ENCODE data around the gene FGD3. TPM values are rescaled to one million over a fixed set of nuclear protein-coding genes. Genes with fewer than 3 reads are reported as not detected.
A peak's percentile ranks its signal among the peaks of the same experiment; 100 is the strongest.

The FGD3 gene
- total and polyA plus RNA-seq, 2 experiments from 2014 or later: not detected

DNA sequence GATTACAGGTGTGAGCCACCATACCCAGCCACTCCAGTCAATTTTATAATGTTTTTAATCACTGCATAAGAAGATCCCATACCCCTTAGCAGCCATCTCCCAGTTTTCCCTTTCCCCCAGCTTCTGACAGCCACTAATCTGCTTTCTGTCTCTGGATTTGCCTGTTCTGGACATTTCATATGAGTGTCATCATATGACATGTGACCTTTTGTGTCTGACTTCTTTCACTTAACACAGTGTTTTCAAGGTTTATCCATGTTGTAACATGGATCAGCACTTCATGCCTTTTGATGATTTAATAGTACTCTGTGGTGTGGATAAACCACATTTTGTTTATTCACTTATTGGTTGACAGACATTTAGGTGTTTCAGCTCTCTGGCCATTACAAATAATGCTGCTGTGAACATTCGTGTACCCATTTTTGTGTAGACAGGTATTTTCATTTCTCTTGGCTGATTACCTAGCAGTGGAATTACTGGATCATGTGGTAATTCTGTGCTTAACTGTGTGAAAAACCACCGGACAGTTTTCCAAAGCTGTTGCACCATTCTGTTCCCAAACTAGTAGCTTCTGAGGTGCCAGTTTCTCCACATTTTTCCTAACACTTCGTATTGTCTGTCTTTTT lies 119.8 kb downstream of the FGD3 start:
- DNase-seq: no peak
- no peak overlapping the region for H3K4me3 ChIP-seq
- H3K27ac ChIP-seq: no peak overlapping the region
- TF ChIP-seq EZH2phosphoT487 (IDR thresholded peaks at IDR 0.05; ENCODE audit: insufficient read depth, low read depth) (no peak), EZH2 (IDR thresholded peaks at IDR 0.05; ENCODE audit: insufficient read depth, poor library complexity, severe bottlenecking) (no peak)
- H3K9ac ChIP-seq: no peak overlapping the region
- H3K79me2 ChIP-seq (ENCODE audit: insufficient read depth): no peaks in the 10 kb centered on the region
- H3K4me1 ChIP-seq (ENCODE audit: insufficient read depth): no peaks in the 10 kb centered on the region
- no peaks in the 10 kb centered on the region for H3F3A ChIP-seq (ENCODE audit: insufficient read depth)
- no peaks in the 10 kb centered on the region for H4K20me1 ChIP-seq (ENCODE audit: insufficient read depth)
- H3K9me3 ChIP-seq (ENCODE audit: low read depth): no peaks in the 10 kb centered on the region
- no peaks in the 10 kb centered on the region for H3K9me2 ChIP-seq (ENCODE audit: insufficient read depth)
- no peak overlapping the region for H3K4me2 ChIP-seq (ENCODE audit: unreplicated experiment)
- H2AFZ ChIP-seq: no peak overlapping the region
- 0 out of 2 replicates have a peak, but pooled peaks cover 9% of the 10 kb centered on the region for H3K27me3 ChIP-seq (replicated peaks; ENCODE audit: insufficient read depth)
- WGBS, 2 experiments (ENCODE audit: low coverage in 1 of 2, low lambda C conversion rate in 2 of 2, missing lambda C conversion rate in 2 of 2): 41 to 42% methylated on average over 3 of the region's 3 CpGs
- in situ Hi-C loops (cut with MboI): no loop called here
- H3K36me3 ChIP-seq (ENCODE audit: low read depth): no peaks in the 10 kb centered on the region

DNA sequence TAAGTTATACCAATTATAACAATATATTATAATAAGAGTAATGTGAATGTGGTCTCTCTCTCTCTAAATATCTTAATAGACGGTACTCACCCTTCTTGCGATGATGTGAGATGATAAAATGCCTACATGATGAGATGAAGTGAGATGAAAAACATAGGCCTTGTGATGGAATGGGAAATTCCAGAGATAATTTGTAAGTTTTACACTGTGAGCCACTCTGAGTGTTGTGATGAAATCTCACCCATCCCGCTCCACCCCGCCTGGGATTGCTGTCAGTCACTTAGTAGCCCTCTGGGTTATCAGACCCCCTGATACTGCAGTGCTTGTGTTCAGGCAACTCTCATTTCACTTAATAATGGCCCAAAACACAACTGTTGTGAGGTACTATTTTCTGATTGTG lies 121.6 kb downstream of the FGD3 start:
- H2AFZ ChIP-seq: no peak overlapping the region
- in situ Hi-C loops (cut with MboI): no loop called here
- H3K9me3 ChIP-seq (ENCODE audit: low read depth): no peaks in the 10 kb centered on the region
- no peak overlapping the region for H3K4me2 ChIP-seq (ENCODE audit: unreplicated experiment)
- H3K27me3 ChIP-seq (replicated peaks; ENCODE audit: insufficient read depth): 0 out of 2 replicates have a peak, but pooled peaks cover 9% of the 10 kb centered on the region
- no peaks in the 10 kb centered on the region for H4K20me1 ChIP-seq (ENCODE audit: insufficient read depth)
- no peaks in the 10 kb centered on the region for H3K79me2 ChIP-seq (ENCODE audit: insufficient read depth)
- H3K9ac ChIP-seq: no peak overlapping the region
- WGBS, 2 experiments (ENCODE audit: low coverage in 1 of 2, low lambda C conversion rate in 2 of 2, missing lambda C conversion rate in 2 of 2): 85 to 91% methylated on average over 4 of the region's 4 CpGs
- H3K4me1 ChIP-seq (ENCODE audit: insufficient read depth): no peaks in the 10 kb centered on the region
- H3K36me3 ChIP-seq (ENCODE audit: low read depth): no peaks in the 10 kb centered on the region
- no peak overlapping the region for H3K4me3 ChIP-seq
- DNase-seq: no peak
- no peak overlapping the region for H3K27ac ChIP-seq
- H3K9me2 ChIP-seq (ENCODE audit: insufficient read depth): no peaks in the 10 kb centered on the region
- TF ChIP-seq EZH2 (IDR thresholded peaks at IDR 0.05; ENCODE audit: insufficient read depth, poor library complexity, severe bottlenecking) (no peak), EZH2phosphoT487 (IDR thresholded peaks at IDR 0.05; ENCODE audit: insufficient read depth, low read depth) (no peak)
- no peaks in the 10 kb centered on the region for H3F3A ChIP-seq (ENCODE audit: insufficient read depth)

DNA sequence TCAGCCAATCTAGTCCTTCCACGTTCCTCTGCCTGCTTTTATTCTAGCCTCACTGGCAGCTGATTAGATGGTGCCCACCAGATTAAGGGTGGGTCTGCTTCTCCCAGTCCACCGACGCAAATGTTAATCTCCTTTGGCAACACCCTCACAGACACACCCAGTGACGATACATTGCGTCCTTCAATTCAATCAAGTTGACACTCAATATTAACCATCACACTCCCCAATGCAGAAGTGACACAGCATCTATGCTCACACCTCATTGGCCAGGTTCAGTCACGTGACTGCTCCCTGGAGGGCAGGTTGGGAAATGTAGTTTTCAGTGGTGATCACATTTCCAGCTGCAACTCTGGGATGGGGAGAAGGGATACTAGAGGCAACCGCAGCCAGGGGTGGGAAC lies 124.1 kb downstream of the FGD3 start:
- Histone ChIP-seq H2AFZ (no peak overlapping the region), H3K9me3 (ENCODE audit: low read depth) (no peaks in the 10 kb centered on the region), H3F3A (ENCODE audit: insufficient read depth) (no peaks in the 10 kb centered on the region), H3K36me3 (ENCODE audit: low read depth) (no peaks in the 10 kb centered on the region), H3K4me2 (ENCODE audit: unreplicated experiment) (no peak overlapping the region), H3K9ac (no peak overlapping the region), H4K20me1 (ENCODE audit: insufficient read depth) (no peaks in the 10 kb centered on the region), H3K9me2 (ENCODE audit: insufficient read depth) (no peaks in the 10 kb centered on the region), H3K4me1 (ENCODE audit: insufficient read depth) (no peaks in the 10 kb centered on the region), H3K79me2 (ENCODE audit: insufficient read depth) (no peaks in the 10 kb centered on the region), H3K4me3 (no peak overlapping the region), H3K27me3 (replicated peaks; ENCODE audit: insufficient read depth) (0 out of 2 replicates have a peak, but pooled peaks cover 9% of the 10 kb centered on the region), H3K27ac (no peak overlapping the region)
- in situ Hi-C loops (cut with MboI): no loop called here
- peak; percentile 55 for DNase-seq
- TF ChIP-seq EZH2 (IDR thresholded peaks at IDR 0.05; ENCODE audit: insufficient read depth, poor library complexity, severe bottlenecking) (no peak), EZH2phosphoT487 (IDR thresholded peaks at IDR 0.05; ENCODE audit: insufficient read depth, low read depth) (no peak)
- WGBS, 2 experiments (ENCODE audit: low coverage in 1 of 2, low lambda C conversion rate in 2 of 2, missing lambda C conversion rate in 2 of 2): 21 to 29% methylated on average over 7 of the region's 7 CpGs

DNA sequence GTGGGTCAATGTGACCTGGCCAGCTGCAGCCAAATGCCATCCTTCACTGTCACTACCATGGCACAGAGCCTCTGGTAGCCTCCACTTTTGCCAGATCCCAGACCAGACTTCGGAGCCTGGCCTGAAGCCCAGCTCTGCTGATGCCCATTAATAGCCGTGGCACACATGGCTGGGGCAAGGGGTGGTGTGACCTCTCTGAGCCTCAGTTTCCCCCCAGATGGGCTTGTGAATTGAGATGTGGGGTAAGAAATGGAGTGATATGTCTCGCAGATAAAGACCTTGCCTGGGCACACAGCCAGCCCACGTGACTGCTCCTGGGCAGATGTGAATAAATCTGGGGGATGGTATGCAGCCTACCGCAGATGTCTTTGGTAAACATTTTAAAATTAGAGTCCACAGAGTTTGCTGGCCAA lies 125.1 kb downstream of the FGD3 start:
- Histone ChIP-seq H3K4me3 (no peak overlapping the region), H3K27ac (no peak overlapping the region), H3K4me1 (ENCODE audit: insufficient read depth) (no peaks in the 10 kb centered on the region), H3K79me2 (ENCODE audit: insufficient read depth) (no peaks in the 10 kb centered on the region), H3K36me3 (ENCODE audit: low read depth) (no peaks in the 10 kb centered on the region), H3K9ac (no peak overlapping the region), H3K4me2 (ENCODE audit: unreplicated experiment) (no peak overlapping the region), H2AFZ (no peak overlapping the region), H3K9me3 (ENCODE audit: low read depth) (no peaks in the 10 kb centered on the region), H3F3A (ENCODE audit: insufficient read depth) (no peaks in the 10 kb centered on the region), H3K27me3 (replicated peaks; ENCODE audit: insufficient read depth) (0 out of 2 replicates have a peak, but pooled peaks cover 8% of the 10 kb centered on the region), H3K9me2 (ENCODE audit: insufficient read depth) (no peaks in the 10 kb centered on the region), H4K20me1 (ENCODE audit: insufficient read depth) (no peaks in the 10 kb centered on the region)
- TF ChIP-seq EZH2phosphoT487 (IDR thresholded peaks at IDR 0.05; ENCODE audit: insufficient read depth, low read depth): no peak
- TF ChIP-seq EZH2 (IDR thresholded peaks at IDR 0.05; ENCODE audit: insufficient read depth, poor library complexity, severe bottlenecking): no peak
- WGBS, 2 experiments (ENCODE audit: low coverage in 1 of 2, low lambda C conversion rate in 2 of 2, missing lambda C conversion rate in 2 of 2): 12 to 15% methylated on average over 5 of the region's 5 CpGs
- DNase-seq: no peak
- in situ Hi-C loops (cut with MboI): no loop called here
